ENCODE results near the gene OST4.

- TF ChIP-seq, protein P1, sequence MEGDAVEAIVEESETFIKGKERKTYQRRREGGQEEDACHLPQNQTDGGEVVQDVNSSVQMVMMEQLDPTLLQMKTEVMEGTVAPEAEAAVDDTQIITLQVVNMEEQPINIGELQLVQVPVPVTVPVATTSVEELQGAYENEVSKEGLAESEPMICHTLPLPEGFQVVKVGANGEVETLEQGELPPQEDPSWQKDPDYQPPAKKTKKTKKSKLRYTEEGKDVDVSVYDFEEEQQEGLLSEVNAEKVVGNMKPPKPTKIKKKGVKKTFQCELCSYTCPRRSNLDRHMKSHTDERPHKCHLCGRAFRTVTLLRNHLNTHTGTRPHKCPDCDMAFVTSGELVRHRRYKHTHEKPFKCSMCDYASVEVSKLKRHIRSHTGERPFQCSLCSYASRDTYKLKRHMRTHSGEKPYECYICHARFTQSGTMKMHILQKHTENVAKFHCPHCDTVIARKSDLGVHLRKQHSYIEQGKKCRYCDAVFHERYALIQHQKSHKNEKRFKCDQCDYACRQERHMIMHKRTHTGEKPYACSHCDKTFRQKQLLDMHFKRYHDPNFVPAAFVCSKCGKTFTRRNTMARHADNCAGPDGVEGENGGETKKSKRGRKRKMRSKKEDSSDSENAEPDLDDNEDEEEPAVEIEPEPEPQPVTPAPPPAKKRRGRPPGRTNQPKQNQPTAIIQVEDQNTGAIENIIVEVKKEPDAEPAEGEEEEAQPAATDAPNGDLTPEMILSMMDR (conservative IDR thresholded peaks at IDR 0.05; ENCODE audit: low read length) = no peak
- TF ChIP-seq EZH2phosphoT487 (IDR thresholded peaks at IDR 0.05; ENCODE audit: borderline replicate concordance) = no peak
Measured at GRCh38 chr2:27041752-27042151, 29.7 kb downstream of the OST4 start.

Measured in Loucy (cell line).